ENCODE measurements around the gene DARS2. TPM values are rescaled to one million over a fixed set of nuclear protein-coding genes. Genes with fewer than 3 reads are reported as not detected.

The DARS2 gene
- total and polyA plus RNA-seq, 4 donors = 5.0 to 13.0 (median 10.1) TPM

GRCh38 chr1:173821680-173822079 is 2.8 kb upstream of the DARS2 start (continued):
- no peak for TF ChIP-seq ZBTB33 (IDR thresholded peaks at IDR 0.05)
- no peak for TF ChIP-seq ATF3 (IDR thresholded peaks at IDR 0.05)

GRCh38 chr1:173823781-173824314 is 625 bp upstream of the DARS2 start:
- under 1% methylated on average over 25 of the region's 25 CpGs for WGBS

More at GRCh38 chr1:173823781-173824314, 625 bp upstream of the DARS2 start:
- TF ChIP-seq FOXA2 (IDR thresholded peaks at IDR 0.05) (no peak), CTCF (IDR thresholded peaks at IDR 0.05; ENCODE audit: low read depth, low read length, missing input control) (no peak), ATF3 (IDR thresholded peaks at IDR 0.05) (no peak), TAF1 (conservative IDR thresholded peaks at IDR 0.05) (no peak), FOXA1 (IDR thresholded peaks at IDR 0.05) (no peak), REST (IDR thresholded peaks at IDR 0.05) (no peak), ZBTB33 (IDR thresholded peaks at IDR 0.05) (no peak), MAX (IDR thresholded peaks at IDR 0.05) (no peak), SP1 (IDR thresholded peaks at IDR 0.05) (no peak), JUND (IDR thresholded peaks at IDR 0.05) (no peak)
- no peak for DNase-seq (ENCODE audit: low spot score)
- Histone ChIP-seq H3K4me1 (ENCODE audit: control insufficient read depth in 4 of 4, insufficient read depth in 4 of 4, low read length in 3 of 4) (peaks cover 3 to 16% (median 11%) of the 10 kb centered on the region in 4 donors), H3K4me3 (ENCODE audit: low read depth in 1 of 3, low read length in 3 of 3) (peak overlapping the region; percentile 78 to 98 (median 91)), H3K36me3 (ENCODE audit: control insufficient read depth in 4 of 4, insufficient read depth in 3 of 4, low read depth in 1 of 4, low read length in 3 of 4) (no peaks in the 10 kb centered on the region), H3K9me3 (ENCODE audit: control insufficient read depth in 4 of 4, low read length in 3 of 4) (no peaks in the 10 kb centered on the region), H3K27ac (ENCODE audit: low read depth in 1 of 2, low read length in 2 of 2) (peak overlapping the region; percentile 78 to 84), H3K9ac (ENCODE audit: low read depth in 1 of 2, low read length in 2 of 2) (peak overlapping the region; percentile 85 to 88), H3K27me3 (ENCODE audit: control insufficient read depth in 4 of 4, insufficient read depth in 4 of 4, low read length in 3 of 4) (no peaks in the 10 kb centered on the region)
